ENCODE data around the gene ADGRL4.

- no peak for TF ChIP-seq CTCF (IDR thresholded peaks at IDR 0.05 in 4 of 5, conservative IDR thresholded peaks at IDR 0.05 in 1 of 5)
- TF ChIP-seq POLR2A (IDR thresholded peaks at IDR 0.05) = no peak
Observed at GRCh38 chr1:78918157-78918556, 88.4 kb downstream of the ADGRL4 start.
